ENCODE measurements around the gene INSIG2.
"Not testable (repeated sequence)": the region's sequence is repeated elsewhere in the genome, so short reads cannot be mapped to it uniquely, and the experiment has no call there.

Gene INSIG2

GRCh38 chr2:118086024-118086633, 2.1 kb upstream of the INSIG2 start:
- no peak for DNase-seq
- intact Hi-C loops (cut with DNase I; ENCODE audit: low total_unique reads) = no loop called here
- Histone ChIP-seq H3K9me3 (no peaks in the 10 kb centered on the region), H3K27me3 (no peaks in the 10 kb centered on the region), H3K4me3 (no peak overlapping the region), H3K27ac (no peak overlapping the region), H3K36me3 (no peaks in the 10 kb centered on the region), H3K4me1 (peaks cover 0 to 21% (median 4%) of the 10 kb centered on the region in 4 donors)
- TF ChIP-seq CTCF (IDR thresholded peaks at IDR 0.05) = no peak

DNA sequence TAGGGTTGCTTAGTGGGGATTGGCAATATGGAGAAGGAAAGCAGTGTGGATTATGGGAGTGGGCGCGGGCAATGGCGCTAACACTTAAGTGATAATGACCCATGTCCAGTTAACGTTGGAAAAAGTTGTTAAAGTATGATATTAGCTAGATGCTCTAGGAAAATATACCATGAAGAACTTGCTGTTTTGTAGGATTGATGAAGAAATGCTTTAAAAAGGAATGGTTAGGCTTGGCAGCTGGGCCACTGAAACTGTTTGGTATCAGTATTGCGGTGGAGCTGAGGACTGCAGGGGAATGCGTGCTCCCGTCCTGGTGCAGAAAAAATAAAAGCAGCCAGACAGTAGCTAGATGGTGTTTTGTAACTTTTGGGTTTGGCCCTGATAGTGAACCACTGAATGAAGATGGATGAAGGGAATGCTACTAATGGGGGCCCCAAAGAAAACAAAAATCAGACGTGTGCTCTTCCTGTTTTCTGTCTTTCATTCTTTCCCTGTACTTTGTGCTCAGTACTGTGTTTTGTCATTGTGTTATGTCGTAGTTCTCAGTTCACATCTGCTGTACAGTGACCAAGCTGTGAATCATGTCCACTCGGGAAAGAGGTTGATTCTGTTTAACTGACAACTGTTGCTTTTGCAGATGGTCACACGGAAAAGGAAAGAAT, 999 bp downstream of the INSIG2 start:
- H3K27me3 ChIP-seq = no peaks in the 10 kb centered on the region
- peak; percentile 30 to 48 for TF ChIP-seq CTCF (IDR thresholded peaks at IDR 0.05)
- peaks cover 0 to 37% (median 15%) of the 10 kb centered on the region in 4 donors for H3K4me1 ChIP-seq
- DNase-seq = peak in 1 of 2 donors; percentile 38
- H3K27ac ChIP-seq = peak overlapping the region; percentile 75 to 84
- intact Hi-C loops (cut with DNase I; ENCODE audit: low total_unique reads) = loop anchor here (2.0 kb wide), 1 partner anchor 98 kb away; no protein-coding TSS in a partner anchor
- H3K4me3 ChIP-seq = peak overlapping the region; percentile 84 to 89
- H3K36me3 ChIP-seq = no peaks in the 10 kb centered on the region
- no peaks in the 10 kb centered on the region for H3K9me3 ChIP-seq

GRCh38 chr2:118090387-118091139, 2.3 kb downstream of the INSIG2 start:
- Histone ChIP-seq H3K9me3 (no peaks in the 10 kb centered on the region), H3K27ac (no peak overlapping the region), H3K4me1 (peaks cover 0 to 42% (median 17%) of the 10 kb centered on the region in 4 donors), H3K4me3 (no peak overlapping the region), H3K27me3 (no peaks in the 10 kb centered on the region), H3K36me3 (no peaks in the 10 kb centered on the region)
- intact Hi-C loops (cut with DNase I; ENCODE audit: low total_unique reads) = no loop called here
- no peak for DNase-seq
- no peak for TF ChIP-seq CTCF (IDR thresholded peaks at IDR 0.05)

DNA sequence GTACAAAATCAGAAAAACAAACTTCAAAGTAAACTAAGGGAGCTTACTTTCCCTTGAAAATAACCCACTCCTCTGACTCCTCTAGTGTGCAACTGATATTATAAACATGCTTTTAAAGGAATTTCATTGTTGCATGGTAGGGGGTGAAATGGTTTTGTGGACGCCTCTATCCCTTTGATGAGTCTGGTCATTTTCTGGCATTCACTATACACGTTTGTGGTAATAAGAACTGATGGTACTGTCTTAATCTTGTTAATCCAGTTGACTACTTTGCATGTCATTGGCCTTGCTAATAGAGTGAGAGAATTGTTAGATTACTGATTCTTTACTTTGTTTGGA, 2.8 kb downstream of the INSIG2 start:
- intact Hi-C loops (cut with DNase I; ENCODE audit: low total_unique reads) = no loop called here
- no peak for TF ChIP-seq CTCF (IDR thresholded peaks at IDR 0.05)
- H3K27ac ChIP-seq = no peak overlapping the region
- peaks cover 0 to 42% (median 17%) of the 10 kb centered on the region in 4 donors for H3K4me1 ChIP-seq
- no peaks in the 10 kb centered on the region for H3K27me3 ChIP-seq
- H3K36me3 ChIP-seq = no peaks in the 10 kb centered on the region
- H3K9me3 ChIP-seq = no peaks in the 10 kb centered on the region
- H3K4me3 ChIP-seq = no peak overlapping the region
- no peak for DNase-seq

GRCh38 chr2:118091631-118092030, 3.4 kb downstream of the INSIG2 start:
- H3K27ac ChIP-seq = no peak overlapping the region
- H3K4me3 ChIP-seq = no peak overlapping the region
- H3K27me3 ChIP-seq = no peaks in the 10 kb centered on the region
- H3K36me3 ChIP-seq = peaks cover 0 to 2% (median 0%) of the 10 kb centered on the region in 3 donors
- intact Hi-C loops (cut with DNase I; ENCODE audit: low total_unique reads) = no loop called here
- no peaks in the 10 kb centered on the region for H3K9me3 ChIP-seq
- no peak for DNase-seq
- H3K4me1 ChIP-seq = peaks cover 0 to 42% (median 17%) of the 10 kb centered on the region in 4 donors
- no peak for TF ChIP-seq CTCF (IDR thresholded peaks at IDR 0.05)

GRCh38 chr2:118094102-118094501, 5.8 kb downstream of the INSIG2 start:
- H3K9me3 ChIP-seq; H3K27me3 ChIP-seq; H3K27ac ChIP-seq; intact Hi-C loops (cut with DNase I; ENCODE audit: low total_unique reads); H3K4me3 ChIP-seq; H3K36me3 ChIP-seq; DNase-seq: not testable (repeated sequence)
- peaks cover 0 to 46% (median 17%) of the 10 kb centered on the region in 4 donors for H3K4me1 ChIP-seq

Measured in tibial artery (tissue), 4 donors.